OCI-LY3 (cell line): ENCODE results near the gene DUSP5.

Experiments used
- H2AFZ ChIP-seq: fragments of 200-600, 300-600 bp; shearing (Covaris generic); 2 replicates; pipeline ENCODE4 v1.6.0; 2014; ENCODE audit warnings: antibody characterized with exemption, low read depth, low read length
- H3K27ac ChIP-seq: fragments of 200-600, 300-600 bp; sonication (generic); 2 replicates; pipeline ENCODE4 v1.5.1; 2014; ENCODE audit warnings: mild to moderate bottlenecking, low read length, moderate library complexity, mixed read lengths
- H3K27me3 ChIP-seq: fragments of 200-600, 300-600 bp; sonication (generic); 2 replicates; pipeline ENCODE4 v1.6.1; 2014; ENCODE audit warnings: low read depth, low read length, mixed read lengths
- H3K36me3 ChIP-seq: fragments of 200-600, 300-600 bp; sonication (generic); replicated peaks from 2 replicates; pipeline ENCODE3; 2014; ENCODE audit warnings: low read depth, low read length, mixed read lengths
- H3K4me1 ChIP-seq: fragments of 300-600, 200-600 bp; sonication (generic); 2 replicates; pipeline ENCODE4 v1.6.1; 2014; ENCODE audit warnings: low read length, mixed read lengths
- H3K4me2 ChIP-seq: fragments of 200-600, 300-600 bp; sonication (generic); 2 replicates; pipeline ENCODE4 v1.6.1; 2014; ENCODE audit warnings: low read length, mixed read lengths
- H3K4me3 ChIP-seq: fragments of 300-600, 200-600 bp; sonication (generic); 2 replicates; pipeline ENCODE4 v1.5.1; 2014; ENCODE audit warnings: antibody characterized with exemption, mild to moderate bottlenecking, low read length, moderate library complexity
- H3K79me2 ChIP-seq: fragments of 300-600, 200-600 bp; shearing (Covaris generic); 2 replicates; pipeline ENCODE4 v1.6.1; 2014; ENCODE audit warnings: mild to moderate bottlenecking, low read length, mixed read lengths
- H3K9ac ChIP-seq: fragments of 300-600, 200-600 bp; shearing (Covaris generic); 2 replicates; pipeline ENCODE4 v1.6.0; 2014; ENCODE audit warnings: mild to moderate bottlenecking, low read length, moderate library complexity
- H3K9me3 ChIP-seq: fragments of 200-600, 300-600 bp; shearing (Covaris generic); 2 replicates; pipeline ENCODE4 v1.6.1; 2014; ENCODE audit warnings: low read length, mixed read lengths; ENCODE audit not compliant: insufficient read depth
- H4K20me1 ChIP-seq: fragments of 200-600, 300-600 bp; sonication (generic); 2 replicates; pipeline ENCODE4 v1.6.1; 2016; ENCODE audit warnings: low read length, mixed read lengths; ENCODE audit not compliant: insufficient read depth
- EZH2phosphoT487 ChIP-seq: fragments of 200-600 bp; shearing (Covaris generic); IDR thresholded peaks from 2 replicates; pipeline ENCODE4 v1.6.1; 2018; ENCODE audit warnings: antibody characterized with exemption, mixed run types, low read depth
- TF ChIP-seq, protein P1 (sequence below): fragments of 200-600, 300-600 bp; sonication (generic); IDR thresholded peaks from 2 replicates; pipeline ENCODE4 v1.5.1; 2014; ENCODE audit warnings: antibody characterized with exemption, low read length, low read depth

Gene DUSP5

DNA sequence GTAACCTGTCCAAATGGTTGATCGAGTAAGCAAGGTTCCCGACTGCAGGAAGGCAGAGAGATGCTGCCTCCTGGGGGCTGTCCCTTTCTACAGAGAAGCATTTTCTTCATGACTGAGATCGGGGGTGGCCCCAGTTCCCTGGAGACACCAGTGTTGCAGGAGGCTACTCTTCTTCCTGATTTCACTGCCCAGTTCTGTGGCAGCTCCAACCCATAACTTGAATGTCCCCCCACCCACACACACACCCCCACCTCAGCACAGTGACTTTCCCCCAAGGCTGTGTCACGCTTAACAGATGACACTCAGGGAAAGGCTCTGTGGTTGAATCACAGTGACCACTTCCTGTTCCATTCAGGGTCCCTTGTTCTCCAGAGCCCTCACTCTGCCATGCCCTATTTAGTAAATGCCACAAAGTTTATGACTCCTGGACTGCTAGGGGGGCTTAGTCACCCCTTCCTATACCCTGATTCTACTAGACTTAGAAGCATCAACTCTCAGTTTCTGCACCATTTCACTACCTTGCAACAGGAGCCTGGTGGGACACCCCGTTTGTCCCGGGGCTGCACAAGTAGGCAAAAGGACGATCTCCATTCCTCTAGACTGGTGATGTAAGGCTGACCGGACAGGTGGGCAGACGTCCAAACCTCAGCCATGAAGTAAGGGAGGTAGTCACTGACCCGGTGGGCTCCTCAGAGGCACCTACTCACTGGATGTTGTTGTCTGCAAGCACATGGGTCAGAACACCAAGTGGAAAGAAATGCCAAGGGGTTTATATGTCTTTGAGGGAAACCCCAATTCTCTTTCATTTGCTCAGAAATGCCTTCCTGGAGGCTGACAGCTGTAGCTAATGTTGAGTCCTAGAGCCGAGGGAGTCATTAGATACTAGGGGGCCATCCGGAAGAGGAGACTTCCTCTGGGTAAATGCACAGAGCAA, 38.5 kb downstream of the DUSP5 start:
- Histone ChIP-seq H3K27ac (no peak overlapping the region), H3K4me1 (peaks cover 27% of the 10 kb centered on the region), H3K9ac (no peak overlapping the region), H3K9me3 (no peaks in the 10 kb centered on the region), H3K27me3 (peaks cover 5% of the 10 kb centered on the region; the same call in 1 of the 2 replicates), H3K4me3 (peak overlapping the region; percentile 63), H2AFZ (no peak overlapping the region), H4K20me1 (no peaks in the 10 kb centered on the region), H3K4me2 (peak overlapping the region; percentile 73), H3K79me2 (no peaks in the 10 kb centered on the region), H3K36me3 (no peaks in the 10 kb centered on the region)
- TF ChIP-seq EZH2phosphoT487 = no peak
- TF ChIP-seq, protein P1, sequence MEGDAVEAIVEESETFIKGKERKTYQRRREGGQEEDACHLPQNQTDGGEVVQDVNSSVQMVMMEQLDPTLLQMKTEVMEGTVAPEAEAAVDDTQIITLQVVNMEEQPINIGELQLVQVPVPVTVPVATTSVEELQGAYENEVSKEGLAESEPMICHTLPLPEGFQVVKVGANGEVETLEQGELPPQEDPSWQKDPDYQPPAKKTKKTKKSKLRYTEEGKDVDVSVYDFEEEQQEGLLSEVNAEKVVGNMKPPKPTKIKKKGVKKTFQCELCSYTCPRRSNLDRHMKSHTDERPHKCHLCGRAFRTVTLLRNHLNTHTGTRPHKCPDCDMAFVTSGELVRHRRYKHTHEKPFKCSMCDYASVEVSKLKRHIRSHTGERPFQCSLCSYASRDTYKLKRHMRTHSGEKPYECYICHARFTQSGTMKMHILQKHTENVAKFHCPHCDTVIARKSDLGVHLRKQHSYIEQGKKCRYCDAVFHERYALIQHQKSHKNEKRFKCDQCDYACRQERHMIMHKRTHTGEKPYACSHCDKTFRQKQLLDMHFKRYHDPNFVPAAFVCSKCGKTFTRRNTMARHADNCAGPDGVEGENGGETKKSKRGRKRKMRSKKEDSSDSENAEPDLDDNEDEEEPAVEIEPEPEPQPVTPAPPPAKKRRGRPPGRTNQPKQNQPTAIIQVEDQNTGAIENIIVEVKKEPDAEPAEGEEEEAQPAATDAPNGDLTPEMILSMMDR = peak; percentile 40

- no peak overlapping the region for H3K4me3 ChIP-seq
- H4K20me1 ChIP-seq = no peaks in the 10 kb centered on the region
- H3K4me1 ChIP-seq = peaks cover 30% of the 10 kb centered on the region
- TF ChIP-seq, protein P1 = no peak
- no peak for TF ChIP-seq EZH2phosphoT487
- no peak overlapping the region for H3K27ac ChIP-seq
- no peak overlapping the region for H3K9ac ChIP-seq
- no peak overlapping the region for H3K4me2 ChIP-seq
- no peak overlapping the region for H2AFZ ChIP-seq
- H3K27me3 ChIP-seq = peaks cover 5% of the 10 kb centered on the region; the same call in 1 of the 2 replicates
- no peaks in the 10 kb centered on the region for H3K9me3 ChIP-seq
- H3K36me3 ChIP-seq = no peaks in the 10 kb centered on the region
- H3K79me2 ChIP-seq = no peaks in the 10 kb centered on the region
Observed at GRCh38 chr10:110539091-110539490, 41.4 kb downstream of the DUSP5 start.

- Histone ChIP-seq H3K27ac (no peak overlapping the region), H3K4me2 (no peak overlapping the region)
- TF ChIP-seq EZH2phosphoT487 = no peak
- TF ChIP-seq, protein P1 = no peak
Observed at GRCh38 chr10:110540031-110540430, 42.3 kb downstream of the DUSP5 start.

DNA sequence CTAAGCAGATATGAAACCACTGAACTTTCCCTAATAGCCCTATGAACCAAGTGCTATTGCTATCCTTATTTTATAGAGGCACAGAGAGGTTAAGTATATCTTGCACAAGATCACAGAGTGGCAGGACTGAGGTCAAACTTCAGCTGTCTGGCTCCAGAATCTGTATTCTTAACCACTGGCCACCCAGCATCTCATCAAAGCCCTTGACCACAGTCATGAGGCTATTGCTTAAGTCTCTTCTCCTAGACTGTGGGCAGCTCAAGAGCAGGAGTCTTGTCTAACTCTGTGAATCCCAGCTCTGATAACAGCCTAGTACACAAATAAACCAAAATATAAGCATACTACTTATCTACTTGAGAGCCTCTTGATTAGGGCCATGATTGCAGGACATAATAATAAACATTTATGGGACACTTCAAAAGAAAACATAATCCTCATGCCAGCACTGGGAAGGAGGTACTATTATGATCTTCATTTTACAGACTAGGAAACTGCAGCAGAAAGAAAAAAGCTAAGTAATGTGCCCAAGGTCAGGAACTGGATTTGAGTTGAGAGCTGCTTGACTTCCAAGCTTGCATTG, 47.3 kb downstream of the DUSP5 start:
- no peaks in the 10 kb centered on the region for H3K9me3 ChIP-seq
- H3K27ac ChIP-seq = no peak overlapping the region
- TF ChIP-seq EZH2phosphoT487 = no peak
- TF ChIP-seq, protein P1 = no peak
- H3K36me3 ChIP-seq = no peaks in the 10 kb centered on the region
- H4K20me1 ChIP-seq = no peaks in the 10 kb centered on the region
- H3K4me1 ChIP-seq = peaks cover 17% of the 10 kb centered on the region
- no peak overlapping the region for H3K4me2 ChIP-seq
- no peak overlapping the region for H2AFZ ChIP-seq
- H3K9ac ChIP-seq = no peak overlapping the region
- H3K79me2 ChIP-seq = no peaks in the 10 kb centered on the region
- H3K27me3 ChIP-seq = peaks cover 19% of the 10 kb centered on the region
- H3K4me3 ChIP-seq = no peak overlapping the region

More at GRCh38 chr10:110540031-110540430, 42.3 kb downstream of the DUSP5 start:
- Histone ChIP-seq H4K20me1 (no peaks in the 10 kb centered on the region), H3K9me3 (no peaks in the 10 kb centered on the region), H3K4me3 (no peak overlapping the region), H3K79me2 (no peaks in the 10 kb centered on the region), H3K36me3 (no peaks in the 10 kb centered on the region), H3K4me1 (peaks cover 31% of the 10 kb centered on the region), H3K27me3 (no peaks in the 10 kb centered on the region), H2AFZ (no peak overlapping the region), H3K9ac (no peak overlapping the region)
